Measurements from ENCODE around the gene ST3GAL2. TPM values are rescaled to one million over a fixed set of nuclear protein-coding genes. Genes with fewer than 3 reads are reported as not detected.

ST3GAL2 gene
- total and polyA plus RNA-seq, 4 donors, result 8.4 to 37.0 (median 30.5) TPM

DNA sequence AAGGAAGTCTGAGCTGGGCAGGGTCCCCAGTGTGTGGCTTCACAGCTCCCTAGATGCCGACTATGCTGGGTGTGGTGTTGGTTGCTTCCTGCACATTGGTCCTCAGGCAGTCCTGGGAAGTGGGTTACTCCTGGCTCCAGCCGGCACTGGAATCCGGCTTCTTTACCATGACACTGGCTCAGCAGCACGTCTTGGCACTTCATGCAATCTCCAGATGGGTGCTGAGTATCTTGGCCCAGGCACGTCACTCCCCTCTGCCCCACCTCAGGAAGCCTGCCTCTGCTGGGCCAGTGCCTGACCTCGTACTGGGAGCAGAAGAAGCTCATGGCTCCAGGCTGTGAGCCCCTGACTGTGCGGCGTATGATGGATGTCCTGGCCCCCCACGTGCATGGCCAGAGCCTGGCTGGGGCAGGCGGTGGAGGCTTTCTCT lies 40.0 kb upstream of the ST3GAL2 start:
- Histone ChIP-seq H3K9ac (ENCODE audit: insufficient read depth in 1 of 2, low read length in 2 of 2) (no peak overlapping the region), H3K4me3 (no peak overlapping the region), H3K27me3 (ENCODE audit: control insufficient read depth in 3 of 3, insufficient read depth in 3 of 3, low read length in 2 of 3) (no peaks in the 10 kb centered on the region), H3K36me3 (ENCODE audit: control insufficient read depth in 4 of 4, insufficient read depth in 4 of 4, low read length in 4 of 4) (peaks cover 4 to 67% (median 18%) of the 10 kb centered on the region in 4 donors), H3K4me1 (ENCODE audit: control insufficient read depth in 5 of 5, insufficient read depth in 5 of 5, low read length in 5 of 5) (peaks cover 0 to 6% (median 0%) of the 10 kb centered on the region in 5 donors), H3K9me3 (ENCODE audit: control insufficient read depth in 4 of 4, insufficient read depth in 3 of 4, low read length in 3 of 4) (no peaks in the 10 kb centered on the region), H3K27ac (ENCODE audit: low read depth in 1 of 2, low read length in 1 of 2) (peak overlapping the region in 1 of 2 donors; percentile 73)
- peak; percentile 17 for ATAC-seq (ENCODE audit: insufficient read depth, low FRiP score)
- TF ChIP-seq, protein P1, sequence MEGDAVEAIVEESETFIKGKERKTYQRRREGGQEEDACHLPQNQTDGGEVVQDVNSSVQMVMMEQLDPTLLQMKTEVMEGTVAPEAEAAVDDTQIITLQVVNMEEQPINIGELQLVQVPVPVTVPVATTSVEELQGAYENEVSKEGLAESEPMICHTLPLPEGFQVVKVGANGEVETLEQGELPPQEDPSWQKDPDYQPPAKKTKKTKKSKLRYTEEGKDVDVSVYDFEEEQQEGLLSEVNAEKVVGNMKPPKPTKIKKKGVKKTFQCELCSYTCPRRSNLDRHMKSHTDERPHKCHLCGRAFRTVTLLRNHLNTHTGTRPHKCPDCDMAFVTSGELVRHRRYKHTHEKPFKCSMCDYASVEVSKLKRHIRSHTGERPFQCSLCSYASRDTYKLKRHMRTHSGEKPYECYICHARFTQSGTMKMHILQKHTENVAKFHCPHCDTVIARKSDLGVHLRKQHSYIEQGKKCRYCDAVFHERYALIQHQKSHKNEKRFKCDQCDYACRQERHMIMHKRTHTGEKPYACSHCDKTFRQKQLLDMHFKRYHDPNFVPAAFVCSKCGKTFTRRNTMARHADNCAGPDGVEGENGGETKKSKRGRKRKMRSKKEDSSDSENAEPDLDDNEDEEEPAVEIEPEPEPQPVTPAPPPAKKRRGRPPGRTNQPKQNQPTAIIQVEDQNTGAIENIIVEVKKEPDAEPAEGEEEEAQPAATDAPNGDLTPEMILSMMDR (IDR thresholded peaks at IDR 0.05; ENCODE audit: control extremely low read depth, extremely low read depth), result no peak
- DNase-seq, result peak in 2 of 3 donors; percentile 25 to 50
- WGBS, 2 donors, result 54 to 65% methylated on average over 10 of the region's 10 CpGs

DNA sequence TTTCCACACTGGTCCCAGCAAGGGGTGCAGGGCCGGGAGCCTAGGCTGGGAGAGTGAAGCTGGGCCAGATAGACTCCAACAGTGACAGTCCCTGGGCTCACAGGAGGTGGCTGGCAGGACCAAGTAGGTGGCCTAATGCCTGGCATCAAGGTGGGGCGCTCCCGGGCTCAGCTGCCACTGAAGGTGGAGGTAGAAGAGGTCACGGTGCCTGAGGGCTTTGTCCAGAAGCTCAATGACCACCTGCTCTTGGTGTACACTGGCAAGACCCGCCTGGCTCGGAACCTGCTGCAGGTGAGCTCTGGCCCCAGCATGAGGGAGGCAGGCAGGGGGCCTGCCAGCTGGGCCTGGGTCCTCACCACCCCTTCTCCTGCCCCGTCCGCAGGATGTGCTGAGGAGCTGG lies 39.3 kb upstream of the ST3GAL2 start:
- ATAC-seq (ENCODE audit: insufficient read depth, low FRiP score) (no peak), DNase-seq (no peak)
- Histone ChIP-seq H3K4me3 (no peak overlapping the region), H3K4me1 (ENCODE audit: control insufficient read depth in 5 of 5, insufficient read depth in 5 of 5, low read length in 5 of 5) (peaks cover 0 to 6% (median 0%) of the 10 kb centered on the region in 5 donors), H3K27ac (ENCODE audit: low read depth in 1 of 2, low read length in 1 of 2) (peak overlapping the region in 1 of 2 donors; percentile 73), H3K9ac (ENCODE audit: insufficient read depth in 1 of 2, low read length in 2 of 2) (no peak overlapping the region), H3K9me3 (ENCODE audit: control insufficient read depth in 4 of 4, insufficient read depth in 3 of 4, low read length in 3 of 4) (no peaks in the 10 kb centered on the region), H3K36me3 (ENCODE audit: control insufficient read depth in 4 of 4, insufficient read depth in 4 of 4, low read length in 4 of 4) (peaks cover 4 to 62% (median 17%) of the 10 kb centered on the region in 4 donors), H3K27me3 (ENCODE audit: control insufficient read depth in 3 of 3, insufficient read depth in 3 of 3, low read length in 2 of 3) (no peaks in the 10 kb centered on the region)
- TF ChIP-seq, protein P1 (IDR thresholded peaks at IDR 0.05; ENCODE audit: control extremely low read depth, extremely low read depth), result no peak
- 90% methylated on average over 8 of the region's 8 CpGs for WGBS, 2 donors

DNA sequence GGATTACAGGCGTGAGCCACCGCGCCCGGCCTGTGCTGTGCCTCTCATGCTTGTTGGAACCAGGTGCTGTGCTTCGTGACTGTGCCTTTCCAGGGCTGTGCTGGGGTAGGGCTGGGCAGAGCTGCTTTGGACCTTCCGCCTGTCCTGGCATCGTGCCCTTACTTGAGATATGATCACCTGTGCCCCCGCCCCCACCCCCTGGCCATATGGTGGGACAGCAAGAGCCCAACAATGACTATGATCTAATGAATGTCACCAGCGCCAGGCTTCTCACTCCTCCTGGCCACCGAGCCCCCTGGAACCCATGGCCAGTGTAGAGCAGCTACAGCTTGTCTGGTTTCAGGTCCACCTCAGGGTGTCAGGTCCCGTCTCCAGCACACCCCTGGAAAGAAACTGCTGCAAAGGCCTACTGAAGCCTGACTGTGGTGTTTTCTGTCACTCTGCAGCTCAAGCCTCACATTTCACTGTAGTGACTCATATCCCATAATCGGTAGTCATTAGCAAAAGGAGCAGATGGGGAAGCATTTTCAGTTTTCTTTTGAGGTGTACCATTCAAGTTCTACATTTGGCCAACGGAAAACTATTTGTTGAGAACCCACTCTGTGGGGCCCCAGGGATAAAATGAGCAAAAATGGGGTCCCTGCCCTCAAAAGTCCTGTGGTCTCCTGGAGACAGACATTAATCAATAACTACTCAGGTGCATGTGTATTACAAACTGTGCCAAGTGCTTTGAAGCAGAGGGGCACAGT lies 37.5 kb upstream of the ST3GAL2 start:
- Histone ChIP-seq H3K27ac (ENCODE audit: low read depth in 1 of 2, low read length in 1 of 2) (peak overlapping the region in 1 of 2 donors; percentile 42), H3K36me3 (ENCODE audit: control insufficient read depth in 4 of 4, insufficient read depth in 4 of 4, low read length in 4 of 4) (peaks cover 6 to 57% (median 8%) of the 10 kb centered on the region in 4 donors), H3K9ac (ENCODE audit: insufficient read depth in 1 of 2, low read length in 2 of 2) (no peak overlapping the region), H3K27me3 (ENCODE audit: control insufficient read depth in 3 of 3, insufficient read depth in 3 of 3, low read length in 2 of 3) (no peaks in the 10 kb centered on the region), H3K9me3 (ENCODE audit: control insufficient read depth in 4 of 4, insufficient read depth in 3 of 4, low read length in 3 of 4) (no peaks in the 10 kb centered on the region), H3K4me1 (ENCODE audit: control insufficient read depth in 5 of 5, insufficient read depth in 5 of 5, low read length in 5 of 5) (peaks cover 0 to 6% (median 0%) of the 10 kb centered on the region in 5 donors), H3K4me3 (no peak overlapping the region)
- ATAC-seq (ENCODE audit: insufficient read depth, low FRiP score) (no peak), DNase-seq (no peak)
- WGBS, 2 donors, result 78 to 87% methylated on average over 13 of the region's 13 CpGs
- TF ChIP-seq, protein P1 (IDR thresholded peaks at IDR 0.05; ENCODE audit: control extremely low read depth, extremely low read depth), result no peak

Measured in lung (tissue), 12 donors.